CD1c-positive myeloid dendritic cell (primary cell): ENCODE measurements around the gene EPB41L4A.

ENCODE experiments used
- DNase-seq: peaks from one replicate; pipeline ENCODE4 v3.0.0-alpha.2; 2016; ENCODE audit errors: extremely low spot score

EPB41L4A gene

DNA sequence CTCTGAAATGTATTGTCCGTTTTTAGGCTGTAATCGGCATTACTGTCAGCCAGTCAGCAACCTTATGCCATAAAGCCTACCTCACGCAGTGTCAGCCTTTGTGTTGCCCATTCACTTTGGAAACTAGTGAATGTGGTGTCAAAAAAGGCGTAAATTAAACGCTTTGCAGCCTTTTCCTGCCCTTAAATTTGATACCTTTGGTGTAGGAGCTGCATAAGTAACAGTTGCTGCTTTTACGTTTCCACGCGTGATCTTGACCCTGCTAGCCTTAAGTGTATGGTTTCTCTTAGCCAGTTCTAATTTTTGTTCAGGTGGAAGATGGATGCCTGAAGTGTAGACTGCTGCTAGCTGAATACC, 257.7 kb downstream of the EPB41L4A start:
- no peak for DNase-seq

DNA sequence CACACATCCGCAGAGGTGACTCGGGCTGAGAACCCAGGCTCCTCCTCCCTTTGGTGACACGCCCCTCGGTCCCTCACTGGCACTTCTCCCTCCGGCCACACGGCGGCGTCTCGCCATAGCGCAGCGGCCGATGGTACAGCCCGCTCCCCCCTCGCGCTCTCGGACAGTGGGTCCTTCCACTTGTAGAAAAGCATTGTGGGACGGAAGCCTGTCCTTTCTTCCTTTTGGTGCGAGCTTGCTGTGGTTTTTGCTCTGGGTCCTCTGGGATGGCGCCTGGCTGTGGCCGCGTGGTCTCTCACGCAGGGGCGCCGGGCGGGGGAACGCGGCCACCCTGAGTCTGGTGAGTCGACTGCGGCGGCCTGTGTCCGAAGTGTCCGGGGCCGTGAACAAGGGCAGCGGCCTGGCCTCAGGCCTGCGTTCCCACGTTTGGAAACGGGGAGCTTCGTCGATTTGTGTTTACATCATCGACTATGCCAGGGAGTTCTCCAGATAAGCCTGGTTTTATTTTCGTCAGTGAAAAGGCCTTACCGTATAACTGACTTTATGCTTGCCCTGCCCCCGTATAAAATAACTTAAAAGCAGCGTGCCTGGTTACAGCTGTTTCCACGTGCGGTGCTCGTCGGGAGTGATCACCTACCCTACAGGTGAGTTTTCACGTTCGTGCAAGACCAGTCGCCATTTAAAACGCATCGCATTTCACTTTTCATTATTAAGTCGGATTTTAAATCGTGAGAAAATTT, 258.3 kb downstream of the EPB41L4A start:
- peak; percentile 95 for DNase-seq

DNA sequence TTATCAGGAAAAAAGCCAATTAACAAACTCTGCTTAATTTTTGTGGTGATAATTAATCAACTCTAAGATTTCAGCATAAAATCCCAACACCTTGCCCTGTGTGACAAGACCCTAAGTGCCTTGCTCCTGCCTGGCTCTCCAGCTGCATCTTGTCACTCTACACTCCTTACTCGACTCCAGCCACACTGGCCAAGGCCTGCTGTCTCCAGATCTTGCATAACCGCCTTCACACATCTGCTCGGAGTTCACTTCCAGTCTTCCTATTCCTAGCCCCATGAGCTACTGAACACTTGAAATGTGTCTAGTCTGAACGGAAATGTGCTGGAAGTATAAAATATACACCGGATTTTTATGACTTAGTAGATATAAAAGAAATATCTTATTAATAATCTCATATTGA, 259.6 kb downstream of the EPB41L4A start:
- no peak for DNase-seq

DNA sequence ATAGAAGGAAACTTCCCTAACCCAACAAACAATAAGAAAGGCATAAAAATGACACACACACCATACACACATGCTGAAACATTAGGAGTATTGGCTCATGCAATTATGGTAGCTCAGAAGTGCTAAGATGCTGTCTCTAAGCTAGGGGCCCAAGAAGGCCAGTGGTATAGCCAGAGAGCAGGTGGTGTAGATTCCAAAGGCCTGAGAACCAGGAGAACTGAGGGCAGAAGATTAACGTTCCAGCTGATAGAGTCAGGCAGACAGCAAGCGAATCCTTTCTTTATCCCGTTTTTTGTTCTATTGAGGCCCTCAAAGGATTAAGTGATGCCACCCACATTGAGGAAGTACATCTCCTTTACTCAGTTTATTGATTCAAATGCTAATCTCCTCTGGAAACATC, 262.9 kb downstream of the EPB41L4A start:
- no peak for DNase-seq

DNA sequence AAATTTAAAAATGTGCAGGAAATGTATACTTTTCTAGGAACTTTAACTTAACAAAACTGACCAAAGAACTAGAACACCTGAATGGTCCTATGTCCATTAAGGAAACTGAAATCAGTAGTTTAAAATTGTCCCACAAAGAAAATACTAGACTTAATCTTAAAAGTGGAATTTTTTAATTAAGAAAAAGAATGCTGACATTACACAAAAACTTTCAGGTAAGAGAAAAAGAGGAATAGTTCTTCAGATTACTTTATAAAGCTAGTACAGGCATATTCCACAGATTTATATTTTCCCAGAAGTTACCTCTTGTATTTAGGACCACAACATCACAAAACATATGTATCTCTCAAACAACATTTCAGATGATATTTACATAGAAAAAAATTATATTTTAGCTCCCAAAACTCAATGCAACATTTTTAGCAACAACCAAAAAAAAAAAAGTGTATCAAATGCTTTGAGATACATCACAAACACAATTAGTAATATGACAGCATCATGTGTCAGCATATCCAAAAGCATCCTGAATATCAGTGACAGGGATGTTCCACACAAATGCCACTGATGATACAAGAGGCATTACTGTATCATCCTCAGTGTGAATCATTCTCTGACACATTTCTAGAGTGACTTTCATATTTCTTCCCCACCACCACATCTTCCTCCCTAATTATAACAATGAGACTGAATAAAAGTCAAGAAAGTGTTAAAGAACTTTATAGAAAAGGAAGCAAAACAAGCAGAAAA, 264.0 kb downstream of the EPB41L4A start:
- peak; percentile 15 for DNase-seq

DNA sequence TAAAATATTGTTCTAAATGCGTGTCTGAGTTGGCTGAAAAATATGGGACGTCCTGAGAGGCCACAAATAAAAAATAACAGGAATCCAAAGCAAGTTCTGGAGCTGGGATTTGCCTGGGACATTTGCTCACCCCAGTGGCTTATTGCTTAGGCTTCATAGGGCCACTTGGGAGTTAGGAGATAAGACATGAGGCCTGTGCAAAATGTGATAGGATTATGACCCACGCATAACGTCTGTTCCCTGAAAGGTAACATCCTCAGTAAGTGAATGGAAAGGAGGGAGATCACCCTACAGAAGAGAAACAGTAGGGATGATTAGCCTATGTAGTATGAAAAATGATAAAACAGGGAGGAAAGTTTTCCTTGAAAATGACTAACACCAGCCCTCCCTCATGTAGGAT, 269.4 kb downstream of the EPB41L4A start:
- no peak for DNase-seq

DNA sequence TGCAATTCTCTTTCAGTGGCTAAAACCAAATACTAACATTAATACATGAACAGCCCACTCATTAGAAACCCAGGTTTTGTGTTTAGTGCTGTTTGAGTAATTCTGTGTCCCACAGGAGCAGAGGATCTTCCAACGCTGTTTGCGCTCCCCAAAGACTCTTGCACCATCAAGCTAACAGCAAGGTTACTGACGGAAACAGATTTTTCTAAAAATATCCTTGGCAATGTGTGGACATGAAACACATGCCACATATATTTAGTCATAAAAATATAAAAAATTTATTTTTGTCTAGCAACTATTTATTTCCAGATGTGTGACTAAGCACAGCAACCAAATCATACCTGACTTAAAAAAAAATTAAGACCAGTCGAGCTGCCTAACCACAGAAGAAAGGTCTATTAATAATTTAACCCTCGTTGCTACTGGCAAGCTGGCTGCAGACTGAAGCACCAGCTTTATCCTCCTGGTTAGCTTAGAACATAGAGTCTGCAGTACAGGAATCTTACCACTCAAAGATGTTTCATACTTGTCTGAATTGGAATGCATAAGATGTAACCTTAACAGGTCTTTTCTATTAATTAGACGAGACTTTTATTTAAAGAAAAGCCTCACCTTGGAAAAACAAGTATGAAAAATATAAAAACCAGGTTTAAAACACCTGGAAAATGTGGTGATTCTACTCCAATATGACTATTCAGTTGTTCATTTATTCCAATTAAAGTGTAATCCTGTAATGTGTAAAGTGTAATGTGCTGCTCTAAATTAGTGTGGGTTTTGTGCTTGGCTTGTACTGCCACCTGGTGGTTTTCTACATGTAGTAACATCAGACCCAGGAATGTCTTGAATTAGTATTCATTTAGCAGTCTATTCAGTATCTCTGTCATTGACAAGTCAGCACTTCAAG, 272.5 kb downstream of the EPB41L4A start:
- DNase-seq, result peak; percentile 85

DNA sequence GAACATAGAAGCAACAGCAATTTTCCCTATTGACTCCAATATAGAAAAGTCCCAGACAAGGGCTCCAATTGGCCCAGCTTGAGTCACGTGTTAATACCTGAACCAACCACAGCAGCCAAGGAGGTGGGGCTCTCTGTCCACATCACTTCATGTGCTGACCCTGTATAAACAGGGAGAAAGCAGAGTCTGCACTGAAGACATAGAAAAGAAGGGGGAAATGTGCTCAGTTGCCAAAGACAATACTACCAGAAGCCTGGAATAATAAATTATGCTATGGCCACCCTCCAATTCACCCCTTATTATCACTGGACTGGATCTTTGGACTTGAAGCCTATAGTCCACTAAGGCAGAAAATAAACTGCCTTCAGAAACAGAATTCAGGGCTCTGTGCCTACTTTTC, 275.4 kb downstream of the EPB41L4A start:
- no peak for DNase-seq

DNA sequence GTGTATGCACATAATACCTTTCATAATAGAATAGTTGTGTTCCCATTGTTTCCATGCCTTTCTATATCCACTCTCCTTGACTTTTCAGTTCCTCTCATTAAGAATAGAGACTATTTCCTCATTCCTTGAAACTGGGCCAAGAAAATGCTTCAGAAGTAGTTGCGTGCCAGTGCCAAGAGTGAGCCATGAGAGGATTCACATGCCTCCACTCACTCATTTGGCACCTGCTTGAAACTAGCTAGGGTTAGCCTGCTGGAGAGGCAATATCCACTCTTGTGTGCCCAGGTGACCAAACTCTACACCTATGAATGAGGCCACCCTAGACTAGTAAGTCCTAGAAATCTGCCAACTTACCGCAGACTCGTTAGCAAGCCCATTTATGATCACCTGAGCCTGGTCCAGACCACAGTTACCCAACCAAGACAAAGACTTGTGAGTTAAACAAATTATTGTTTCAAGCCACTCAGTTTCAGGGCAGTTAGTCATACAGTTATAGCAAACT, 276.3 kb downstream of the EPB41L4A start:
- peak; percentile 87 for DNase-seq

DNA sequence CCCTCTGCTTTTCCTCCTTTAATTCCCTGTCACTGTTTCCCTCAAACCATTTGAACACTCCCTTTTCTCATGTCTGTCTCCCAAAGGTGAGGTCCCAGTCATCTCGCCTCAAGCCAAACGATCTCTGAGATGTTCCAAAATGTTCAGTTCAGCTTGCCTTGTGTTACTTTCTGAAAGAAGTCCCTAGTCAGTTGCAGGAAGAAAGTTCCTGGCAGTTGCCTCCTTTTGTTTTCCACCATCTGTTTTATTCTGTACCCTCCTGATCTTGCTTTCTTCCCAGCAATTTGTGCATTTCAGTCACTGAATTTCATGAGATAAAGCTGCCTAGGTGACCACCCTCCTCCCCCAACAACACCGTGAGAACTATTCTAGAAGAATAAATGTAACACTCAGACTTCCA, 277.5 kb downstream of the EPB41L4A start:
- DNase-seq, result no peak

DNA sequence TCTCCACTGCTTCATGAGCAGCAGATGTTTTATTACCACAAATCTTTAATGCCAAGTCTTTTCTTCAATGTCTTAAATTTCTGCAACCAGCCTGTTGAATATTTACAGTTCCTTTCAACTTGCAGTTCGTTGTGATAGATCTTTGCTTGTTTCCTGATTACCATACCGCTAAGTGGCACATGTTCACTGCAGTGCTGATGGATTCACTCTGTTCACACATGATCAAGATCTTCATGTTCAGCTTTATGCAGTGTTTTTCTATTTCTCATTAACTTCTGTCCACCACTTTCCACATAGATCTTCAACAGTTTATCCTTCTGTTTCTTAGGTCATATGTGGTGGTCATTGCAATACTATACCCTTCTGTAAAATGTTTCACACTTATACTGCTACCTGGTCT, 280.6 kb downstream of the EPB41L4A start:
- DNase-seq, result no peak

DNA sequence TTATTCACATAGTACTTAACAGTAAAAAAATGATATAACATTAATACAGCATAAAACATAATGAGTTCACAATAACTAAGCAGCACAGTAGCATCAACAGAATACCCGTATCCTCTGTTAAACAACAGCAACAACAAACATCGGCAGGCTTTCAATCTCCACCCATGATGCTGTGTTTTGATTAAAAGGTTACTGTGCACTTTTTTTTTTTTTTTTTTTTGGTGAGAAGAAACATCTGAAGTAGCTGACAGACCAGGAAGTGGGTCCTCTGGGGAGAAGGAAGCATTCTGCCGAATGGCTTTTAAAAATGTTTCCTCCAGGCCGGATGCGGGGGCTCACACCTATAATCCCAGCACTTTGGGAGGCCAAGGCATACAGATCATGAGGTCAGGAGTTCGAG, 282.3 kb downstream of the EPB41L4A start:
- DNase-seq, result no peak

DNA sequence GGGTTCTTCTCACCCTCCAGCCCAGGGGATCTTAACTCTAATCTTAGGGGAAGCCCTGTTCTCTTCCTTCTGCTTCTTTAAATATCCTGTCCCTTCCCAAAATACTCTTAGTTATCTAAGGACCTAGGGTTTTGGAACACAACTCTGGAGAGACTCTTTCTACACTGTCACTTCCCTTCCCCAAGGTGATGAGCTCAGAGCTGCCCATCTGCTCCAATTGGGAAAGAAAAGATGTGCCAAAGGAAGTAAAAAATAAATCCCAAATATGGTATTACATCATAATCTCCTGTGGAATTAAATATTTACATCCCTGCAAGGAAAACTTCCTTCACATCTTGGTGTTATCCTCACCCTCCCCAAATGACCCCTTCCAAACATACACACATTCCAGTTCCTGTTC, 291.2 kb downstream of the EPB41L4A start:
- no peak for DNase-seq

DNA sequence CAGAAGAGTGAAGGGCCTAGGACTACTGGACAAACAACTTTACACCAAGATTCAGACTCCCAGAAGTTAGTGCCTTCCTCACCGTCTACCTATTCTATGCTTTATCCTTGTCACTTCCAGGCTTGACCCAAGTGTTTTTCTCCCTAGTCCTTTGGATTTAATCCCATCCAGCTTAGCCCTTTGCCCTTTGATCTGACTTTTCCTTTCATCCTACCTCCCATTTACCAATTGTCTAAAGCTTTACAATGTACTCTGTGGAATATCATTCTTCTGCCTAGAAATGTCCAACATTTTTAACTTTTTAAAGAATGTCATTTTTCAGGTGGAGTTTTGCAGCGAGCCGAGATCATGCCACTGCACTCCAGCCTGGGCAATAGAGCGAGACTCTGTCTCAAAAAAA, 292.1 kb downstream of the EPB41L4A start:
- no peak for DNase-seq

DNA sequence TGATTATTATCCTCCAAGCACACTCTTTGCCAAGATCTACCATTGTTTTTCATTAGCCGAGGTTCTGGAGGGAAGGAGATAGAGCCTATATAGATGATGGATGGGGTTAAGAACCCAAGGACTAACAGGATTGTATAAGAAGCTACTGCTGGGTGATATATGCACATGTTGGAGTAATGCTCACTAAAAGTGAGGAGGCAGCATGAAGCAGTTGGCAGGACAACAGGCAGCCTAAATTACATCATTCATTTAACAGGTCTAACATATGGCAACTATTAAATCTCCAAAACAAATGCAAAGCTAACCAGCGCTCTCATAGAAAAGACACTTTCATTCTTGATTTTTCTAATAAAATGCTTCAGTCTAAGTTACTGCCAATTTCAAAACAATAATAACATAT, 293.2 kb downstream of the EPB41L4A start:
- DNase-seq, result no peak

DNA sequence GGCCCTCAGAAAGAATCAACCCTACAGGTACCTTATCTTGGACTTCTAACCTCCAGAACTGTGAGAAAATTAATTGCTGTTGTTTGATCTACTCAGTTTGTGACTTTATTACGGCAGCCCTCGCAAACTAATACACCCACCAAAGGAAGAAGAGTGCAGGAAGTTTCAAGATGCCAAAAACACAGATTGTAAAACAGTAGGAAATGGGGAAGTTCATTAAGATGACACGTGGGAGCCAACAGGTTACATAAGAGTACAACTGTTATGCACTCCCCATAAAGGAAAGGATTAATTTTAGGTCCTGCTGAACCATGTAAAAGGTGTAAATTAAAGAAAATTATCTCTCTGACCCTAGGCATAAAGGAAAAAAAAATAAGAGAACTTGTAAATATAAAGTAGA, 294.3 kb downstream of the EPB41L4A start:
- DNase-seq, result peak; percentile 55

DNA sequence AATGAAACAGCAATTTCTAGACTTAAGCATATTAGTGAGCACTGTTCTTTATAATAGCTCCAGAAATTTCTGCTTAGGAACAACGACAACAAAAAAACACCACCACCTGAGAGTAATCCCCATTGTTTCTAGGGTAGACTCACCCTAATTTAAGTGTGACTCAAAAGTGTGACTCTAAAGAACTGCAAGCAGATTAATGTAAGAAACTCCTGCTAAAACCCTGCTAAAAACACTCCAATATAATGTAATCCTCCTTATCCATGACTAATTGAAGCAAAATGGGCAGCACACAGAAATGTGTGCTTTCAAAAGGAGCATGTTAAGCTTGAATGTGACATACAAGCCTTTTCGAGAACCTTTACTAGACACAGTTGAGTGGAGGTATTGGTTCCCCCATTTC, 296.0 kb downstream of the EPB41L4A start:
- DNase-seq, result no peak

DNA sequence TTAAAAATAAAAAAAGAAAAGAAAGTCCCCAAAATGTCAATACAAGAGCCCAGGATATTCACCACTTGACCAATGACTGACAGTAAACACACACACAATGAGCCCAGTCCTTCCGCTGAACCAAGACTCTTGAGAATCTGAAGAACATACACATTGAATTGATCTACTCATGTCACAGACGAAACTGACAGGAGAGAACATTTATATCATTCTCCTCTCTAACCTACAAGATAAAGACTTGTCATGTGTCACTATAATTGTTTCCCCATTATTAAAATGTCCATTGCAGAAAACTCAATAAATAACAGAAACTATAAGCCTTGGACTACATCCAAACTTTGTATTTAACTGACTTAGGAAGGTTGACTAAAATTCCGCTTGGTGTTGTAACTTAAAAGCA, 296.7 kb downstream of the EPB41L4A start:
- no peak for DNase-seq

DNA sequence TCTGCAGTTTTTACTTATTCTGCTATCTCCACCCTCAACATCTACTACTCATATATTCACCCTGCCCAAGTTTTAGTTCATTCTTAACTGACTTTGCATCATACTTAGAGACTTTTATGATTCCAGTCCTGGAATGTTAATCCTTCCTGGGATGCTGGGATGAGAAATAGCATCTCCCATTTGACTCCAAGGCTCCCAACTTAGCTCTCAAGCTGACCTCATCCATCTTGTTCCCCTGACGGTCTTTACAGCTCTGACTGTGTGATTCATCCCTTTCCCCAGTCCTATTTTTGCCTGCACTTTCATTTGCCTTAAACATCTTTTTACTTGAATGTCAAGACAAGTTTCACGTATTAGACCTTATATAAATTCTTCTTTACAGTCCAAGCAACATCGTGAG, 297.8 kb downstream of the EPB41L4A start:
- DNase-seq, result no peak

DNA sequence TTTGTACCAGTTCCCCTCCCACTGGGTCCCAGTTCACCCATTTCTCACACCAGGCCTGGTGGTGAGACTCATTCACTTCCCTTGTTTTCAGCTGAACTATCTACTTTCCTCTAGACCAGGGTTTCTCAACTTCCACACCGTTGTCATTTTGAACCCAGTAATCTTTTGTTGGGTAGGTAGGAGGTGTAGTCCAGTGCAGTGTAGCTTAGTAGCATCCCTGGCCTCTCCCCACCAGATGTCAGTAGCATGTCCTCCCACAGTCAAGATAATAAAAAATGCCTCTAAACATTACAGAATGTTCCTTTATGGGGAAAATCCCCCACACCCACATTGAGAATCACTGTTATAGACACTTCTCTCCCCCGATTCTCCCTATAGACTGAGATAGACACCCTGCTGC, 299.1 kb downstream of the EPB41L4A start:
- DNase-seq, result no peak

DNA sequence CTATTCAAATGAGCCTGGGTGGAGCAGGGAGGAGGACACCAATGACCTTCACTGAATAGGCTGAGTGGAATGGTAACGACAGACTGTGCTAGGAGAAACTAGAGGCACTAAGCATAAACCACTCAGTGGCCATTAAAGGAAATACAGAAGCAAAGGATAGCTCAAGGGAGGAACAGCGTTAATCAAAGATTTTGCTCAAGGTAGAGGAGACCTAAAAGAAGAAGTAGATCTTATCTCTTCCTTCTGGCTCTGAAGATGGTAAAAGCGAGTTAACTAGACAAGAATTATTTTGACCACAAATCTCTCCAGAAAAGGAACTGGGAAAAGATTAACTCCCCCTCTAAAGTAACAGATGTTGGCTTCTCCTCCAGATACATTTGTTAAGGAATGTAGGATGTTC, 299.6 kb downstream of the EPB41L4A start:
- peak; percentile 63 for DNase-seq

DNA sequence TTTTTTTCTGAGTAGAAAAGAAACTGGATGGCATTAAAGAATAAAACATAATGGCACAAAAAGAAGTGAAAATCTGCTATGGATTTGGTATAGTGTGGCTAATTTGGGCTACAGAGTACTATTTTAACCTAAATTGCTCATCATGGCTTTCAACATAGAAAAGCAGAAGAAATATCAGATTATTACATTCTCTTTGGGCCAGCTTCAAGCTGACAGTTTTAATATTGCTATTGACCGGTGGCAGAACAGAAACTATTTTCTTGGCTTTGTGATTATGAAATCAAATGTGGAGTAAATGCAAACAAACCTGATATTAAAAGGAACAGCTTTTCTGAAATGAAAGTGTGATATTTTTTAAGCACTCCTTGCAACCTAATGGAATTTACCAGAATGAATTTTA, 301.5 kb downstream of the EPB41L4A start:
- peak; percentile 62 for DNase-seq
